CD1c-positive myeloid dendritic cell (primary cell): ENCODE results near the gene KPNA4.
A peak's percentile ranks its signal among the peaks of the same experiment; 100 is the strongest.
"Not testable (repeated sequence)": the region's sequence is repeated elsewhere in the genome, so short reads cannot be mapped to it uniquely, and the experiment has no call there.

Source experiments
- DNase-seq: peaks from one replicate; pipeline ENCODE4 v3.0.0-alpha.2; 2016; ENCODE audit errors: extremely low spot score

Gene KPNA4

DNA sequence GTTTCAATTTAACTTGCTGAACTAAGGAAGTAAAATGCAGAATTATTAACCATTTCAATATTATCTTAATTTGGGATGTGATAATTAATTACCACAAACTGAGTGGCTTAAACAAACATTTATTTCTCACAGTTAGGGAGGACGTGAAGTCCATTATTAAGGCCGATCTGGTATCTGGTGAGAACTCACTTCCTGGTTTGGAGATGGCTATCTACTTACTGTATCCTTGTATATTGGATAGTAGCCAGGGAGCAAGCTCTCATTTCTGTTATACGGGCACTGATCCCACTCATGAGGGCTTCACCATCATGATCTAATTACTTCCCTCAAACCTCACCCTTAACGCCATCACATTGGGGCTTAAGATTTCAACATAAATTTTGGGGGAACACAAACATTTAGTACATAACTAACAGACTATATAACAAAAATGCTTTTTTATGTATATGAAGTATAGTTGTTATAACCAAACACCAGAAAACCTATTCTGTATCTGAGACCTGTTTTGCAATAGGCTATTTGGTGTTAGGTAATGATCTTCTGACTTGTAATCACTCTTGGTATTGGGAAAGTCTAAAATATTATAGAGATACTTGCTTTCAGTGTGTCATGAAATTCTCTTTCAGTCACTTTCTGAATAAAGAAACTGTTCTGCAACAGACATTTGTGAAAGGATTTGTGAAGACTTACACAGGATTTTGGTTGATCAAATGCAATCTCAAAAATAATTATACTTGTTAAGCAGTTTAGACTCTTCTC, 4.7 kb upstream of the KPNA4 start:
- DNase-seq, result peak; percentile 23

DNA sequence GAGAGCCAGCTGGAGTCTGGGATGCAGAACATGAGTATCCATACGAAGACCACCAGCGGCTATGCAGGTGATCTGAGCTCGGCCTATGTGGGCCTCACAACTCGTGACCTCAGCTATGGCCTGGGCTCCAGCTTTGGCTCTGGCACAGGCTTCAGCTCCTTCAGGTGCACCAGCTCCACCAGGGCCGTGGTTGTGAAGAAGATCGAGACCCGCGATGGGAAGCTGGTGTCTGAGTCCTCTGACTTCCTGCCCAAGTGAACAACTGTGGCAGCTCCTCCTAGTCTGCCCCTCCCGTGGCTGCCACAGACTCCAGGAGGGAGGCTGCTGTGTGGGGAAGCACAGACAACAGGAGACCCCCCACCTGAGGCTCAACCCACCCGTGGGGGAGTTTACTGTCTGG, 3.6 kb upstream of the KPNA4 start:
- no peak for DNase-seq

DNA sequence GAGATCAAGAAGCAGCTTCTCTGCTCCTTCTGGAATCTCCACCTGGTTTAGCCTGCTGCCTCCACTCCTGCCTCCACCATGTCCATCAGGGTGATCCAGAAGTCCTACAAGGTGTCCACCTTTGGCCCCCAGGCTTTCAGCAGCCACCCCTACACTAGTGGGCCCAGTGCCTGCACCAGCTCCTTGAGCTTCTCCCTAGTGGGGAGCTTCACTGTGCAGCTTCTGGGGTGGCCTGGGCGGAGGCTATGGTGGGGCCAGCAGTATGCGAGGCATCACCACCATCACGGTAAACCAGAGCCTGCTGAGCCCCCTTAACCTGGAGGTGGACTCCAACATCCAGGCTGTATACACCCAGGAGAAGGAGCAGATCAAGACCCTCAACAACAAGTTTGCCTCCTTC, 2.4 kb upstream of the KPNA4 start:
- DNase-seq, result no peak

DNA sequence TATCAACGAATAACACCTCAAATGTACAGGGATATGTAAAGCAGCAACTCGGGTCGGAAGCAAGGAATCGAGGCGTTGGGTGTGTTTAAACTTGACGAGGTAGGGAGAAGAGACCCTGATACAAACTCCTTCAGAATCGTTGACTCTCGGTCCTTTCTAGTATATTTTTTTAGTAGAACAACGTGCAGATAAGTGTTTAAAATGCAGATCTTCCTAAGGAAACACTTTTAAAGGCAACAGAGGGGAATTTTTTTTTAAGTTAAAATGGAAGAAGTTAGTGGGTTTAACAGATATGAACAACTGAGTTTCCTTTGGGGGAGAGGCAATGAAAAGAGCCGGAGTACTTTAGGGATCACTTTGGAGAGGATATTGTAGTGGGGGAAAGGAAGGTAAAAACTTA, 1.1 kb upstream of the KPNA4 start:
- no peak for DNase-seq

DNA sequence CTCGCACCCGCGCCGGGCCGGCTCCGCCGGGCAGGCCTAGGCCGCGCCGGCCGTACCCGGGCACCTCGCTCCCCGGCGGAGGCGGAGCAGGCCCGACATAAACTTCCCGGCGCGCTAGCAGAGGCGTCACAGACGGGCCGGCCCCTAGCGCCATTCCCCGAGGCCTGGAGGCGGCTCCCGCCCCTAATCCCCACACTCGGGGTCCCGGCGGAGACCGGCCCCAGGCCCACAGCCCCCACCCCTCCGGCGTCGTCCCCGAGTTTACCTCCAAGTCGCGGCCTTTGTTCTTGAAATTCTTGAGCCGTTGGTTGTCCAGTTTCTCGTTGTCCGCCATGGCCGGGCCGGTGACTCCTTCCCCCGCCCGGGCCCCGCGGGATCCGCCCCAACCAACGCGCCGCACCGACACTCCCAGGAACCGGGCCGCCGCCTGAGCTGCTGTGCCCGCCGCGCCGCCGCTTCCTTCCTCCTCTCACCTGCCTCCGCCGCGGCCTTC, 376 bp downstream of the KPNA4 start:
- DNase-seq, result peak; percentile 79

DNA sequence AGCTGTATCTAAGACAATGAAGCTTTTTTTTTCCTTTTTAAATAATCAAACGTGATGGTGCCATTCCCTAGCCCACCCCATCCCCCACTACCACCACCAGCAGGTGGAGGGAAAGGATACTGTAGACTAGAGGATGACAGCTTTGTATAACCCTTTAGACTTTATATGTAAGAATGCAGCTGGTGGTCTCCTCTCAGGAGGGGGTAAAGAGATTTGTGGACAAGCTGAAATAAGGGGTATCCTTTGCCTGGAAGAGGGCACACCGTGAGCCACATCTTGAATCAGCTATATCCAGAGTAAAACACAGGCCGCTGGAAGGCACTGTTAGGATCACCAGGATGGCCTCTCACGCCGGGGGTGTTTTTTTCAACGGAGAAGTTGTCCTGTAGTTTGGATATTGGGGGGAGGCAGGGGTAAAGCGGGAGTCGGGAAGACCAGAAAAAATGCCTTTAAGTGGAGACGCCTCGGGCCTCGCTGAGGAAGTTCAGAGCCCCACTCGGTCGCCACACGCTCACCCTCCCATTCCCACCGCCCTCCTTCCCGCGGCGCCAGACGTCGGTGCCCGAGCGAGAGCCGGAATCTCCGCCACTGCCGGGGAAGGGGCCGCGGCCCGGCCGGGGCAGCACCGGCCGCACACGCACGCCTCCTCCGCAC, 986 bp downstream of the KPNA4 start:
- DNase-seq, result no peak

DNA sequence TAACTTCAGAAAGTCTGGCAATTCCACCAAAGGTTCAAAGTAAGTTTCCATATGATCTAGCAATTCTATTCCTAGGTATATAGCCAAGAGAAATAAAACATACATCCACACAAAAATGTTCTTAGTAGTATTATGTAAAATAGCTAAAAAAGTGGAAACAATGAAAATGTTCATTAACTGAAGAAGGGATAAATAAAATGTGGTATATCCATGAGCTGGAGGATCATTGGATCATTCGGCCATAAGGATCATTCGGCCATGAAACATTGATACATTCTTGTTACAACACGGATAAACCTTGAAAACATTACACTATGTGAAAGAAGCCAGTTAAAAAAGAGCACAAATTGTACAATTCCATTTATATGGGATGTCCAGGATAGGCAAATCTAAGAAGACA, 2.4 kb downstream of the KPNA4 start:
- no peak for DNase-seq

DNA sequence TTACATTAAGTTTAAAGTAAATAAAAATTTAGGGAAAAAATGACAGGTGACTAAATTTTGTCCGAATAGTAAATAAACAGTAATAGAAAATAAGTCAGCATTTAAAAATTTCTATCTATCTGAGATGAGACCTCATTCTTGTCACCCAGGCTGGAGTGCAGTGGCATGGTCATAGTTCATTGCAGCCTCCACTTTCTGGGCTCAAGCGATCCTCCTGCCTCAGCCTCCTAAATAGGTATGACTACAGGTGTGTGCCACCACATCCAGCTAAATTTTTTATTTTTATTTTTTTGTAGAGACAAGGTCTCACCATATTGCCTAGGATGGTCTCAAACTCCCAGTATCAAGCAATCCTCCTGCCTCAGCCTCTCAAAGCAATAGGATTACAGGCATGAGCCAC, 7.8 kb downstream of the KPNA4 start:
- DNase-seq, result no peak

DNA sequence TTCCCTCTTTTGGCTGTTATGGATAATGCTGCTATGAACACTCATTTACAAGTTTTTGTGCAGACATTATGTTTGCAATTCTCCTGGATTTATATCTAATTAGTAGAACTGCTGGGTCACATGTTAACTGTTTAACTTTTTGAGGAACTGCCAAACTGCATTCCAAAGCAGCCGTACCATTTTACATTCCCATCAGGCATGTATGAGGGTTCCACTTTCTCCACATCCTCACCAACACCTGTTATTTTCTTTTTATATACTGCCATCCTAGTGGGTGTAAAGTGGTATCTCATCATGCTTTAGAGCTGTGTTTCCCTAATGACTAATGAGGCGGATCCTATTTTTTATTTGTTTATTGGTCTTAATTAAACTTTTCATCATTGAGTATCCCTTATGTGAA, 9.2 kb downstream of the KPNA4 start:
- DNase-seq, result no peak

DNA sequence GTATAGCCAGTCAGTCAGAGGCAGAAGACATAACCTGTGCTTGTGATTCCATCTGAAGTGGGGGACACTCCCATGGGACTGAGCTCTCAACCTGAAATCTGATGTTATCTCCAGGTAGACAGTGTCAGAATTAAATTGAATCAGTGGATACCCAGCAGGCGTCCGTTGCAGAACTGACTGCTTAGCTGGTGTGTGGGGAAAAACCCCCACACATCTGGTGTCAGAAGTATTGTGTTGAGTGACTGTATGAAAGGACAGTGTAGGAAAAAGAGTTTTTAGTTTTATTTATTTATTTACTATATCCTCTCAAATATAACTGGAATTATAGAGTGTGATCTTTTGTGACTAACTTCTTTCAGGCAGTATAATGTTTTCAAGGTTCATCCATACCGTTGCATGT, 10.4 kb downstream of the KPNA4 start:
- DNase-seq, result no peak

DNA sequence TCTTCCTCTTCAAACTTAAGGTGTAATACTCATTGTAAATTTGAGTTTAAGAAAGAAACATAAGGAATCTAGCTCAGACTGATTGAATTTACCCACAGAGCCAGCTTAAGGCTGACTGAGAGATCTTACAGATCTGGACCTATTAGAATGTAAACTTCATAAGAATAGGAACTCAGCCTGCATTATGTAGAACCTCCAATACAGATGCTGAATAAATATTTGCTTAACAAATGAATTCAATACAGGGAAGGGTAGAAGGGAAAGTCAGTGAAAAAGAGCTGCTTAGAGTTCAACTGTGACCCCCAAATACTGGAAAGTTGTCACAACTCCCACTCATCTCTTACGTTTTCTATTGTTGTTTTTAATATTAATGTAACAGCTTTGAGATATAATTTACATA, 11.5 kb downstream of the KPNA4 start:
- DNase-seq, result no peak

DNA sequence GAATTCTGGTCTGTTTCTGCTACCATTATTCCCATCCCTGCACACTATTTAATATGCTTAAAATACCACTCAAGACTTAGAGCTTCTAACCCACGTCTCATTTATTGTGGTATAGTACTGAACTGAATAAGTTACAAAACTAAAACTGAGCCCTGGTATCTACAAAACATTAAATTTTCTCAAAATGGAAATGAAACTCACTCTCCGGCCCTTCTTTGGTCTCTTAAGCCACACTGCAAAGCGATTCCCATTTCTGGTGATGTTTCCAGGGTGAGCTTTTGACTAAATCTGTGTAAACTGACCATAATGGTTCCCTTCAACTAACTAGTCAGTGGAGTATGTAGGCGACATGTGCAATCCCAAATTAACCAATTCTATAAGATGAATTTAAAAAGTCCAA, 18.6 kb downstream of the KPNA4 start:
- no peak for DNase-seq

DNA sequence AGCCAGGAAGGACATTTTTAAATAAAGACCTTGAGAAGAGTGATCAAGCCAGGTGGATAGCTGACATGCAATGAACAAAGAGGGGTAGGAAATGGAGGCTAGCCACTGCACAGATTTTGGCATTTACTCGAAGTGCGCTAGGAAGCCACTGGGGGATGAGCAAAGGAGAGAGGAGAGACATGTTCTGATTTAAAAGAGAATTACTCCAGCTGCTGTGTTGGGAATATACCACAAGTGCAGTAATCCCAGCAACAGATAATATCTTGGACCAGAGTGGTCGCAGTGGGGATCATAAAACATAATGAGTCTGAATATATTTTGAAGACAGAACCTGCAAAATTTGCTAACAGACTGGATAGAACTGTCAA, 19.9 kb downstream of the KPNA4 start:
- no peak for DNase-seq

DNA sequence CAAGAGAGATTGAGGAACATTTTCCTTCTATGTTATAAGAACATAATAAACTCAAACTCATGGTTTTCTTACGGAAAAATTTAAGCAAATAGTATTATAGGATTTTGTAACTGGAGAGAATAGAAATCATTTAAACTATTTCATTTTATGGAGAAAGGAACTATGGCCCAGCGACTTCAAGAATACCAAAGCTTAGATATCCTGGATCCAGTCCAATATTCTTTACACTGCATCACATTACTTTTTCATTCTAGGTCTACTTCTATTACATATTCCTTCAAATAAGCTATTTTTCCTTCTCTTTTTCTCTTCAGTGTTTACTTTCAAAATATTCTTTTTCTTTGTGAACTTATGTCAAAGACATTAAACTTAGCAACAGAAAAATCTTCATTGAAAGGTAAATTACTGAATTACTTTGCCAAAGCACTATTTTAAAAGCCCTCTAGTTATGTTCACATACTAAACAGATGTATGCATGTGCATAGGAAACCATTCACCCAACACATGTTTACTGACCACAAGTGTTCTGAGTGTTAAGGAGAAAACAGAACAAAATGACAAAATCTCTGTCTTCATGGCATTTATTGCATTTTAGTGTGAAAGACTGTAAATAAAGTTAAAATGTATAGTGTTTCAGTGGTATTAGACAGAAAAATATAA, 20.4 kb downstream of the KPNA4 start:
- no peak for DNase-seq

DNA sequence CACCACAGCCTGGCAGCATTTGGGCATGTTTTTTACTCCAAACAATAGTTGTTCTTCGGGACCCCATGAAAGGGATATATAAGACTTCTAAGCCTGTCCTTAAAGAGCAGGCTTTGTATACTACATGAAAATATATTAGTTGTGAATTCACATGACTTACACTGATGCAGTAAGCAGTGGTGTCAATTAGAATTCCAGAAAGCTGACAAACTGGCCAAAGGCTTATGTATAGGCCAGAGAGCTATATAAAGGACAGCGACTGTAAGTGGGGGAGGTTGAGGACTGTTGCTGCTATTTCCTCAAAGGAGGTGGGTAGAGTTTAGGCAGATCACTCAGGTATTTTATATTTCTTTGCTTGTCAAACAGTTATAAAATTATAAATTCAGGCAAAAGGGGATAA, 24.8 kb downstream of the KPNA4 start:
- no peak for DNase-seq

DNA sequence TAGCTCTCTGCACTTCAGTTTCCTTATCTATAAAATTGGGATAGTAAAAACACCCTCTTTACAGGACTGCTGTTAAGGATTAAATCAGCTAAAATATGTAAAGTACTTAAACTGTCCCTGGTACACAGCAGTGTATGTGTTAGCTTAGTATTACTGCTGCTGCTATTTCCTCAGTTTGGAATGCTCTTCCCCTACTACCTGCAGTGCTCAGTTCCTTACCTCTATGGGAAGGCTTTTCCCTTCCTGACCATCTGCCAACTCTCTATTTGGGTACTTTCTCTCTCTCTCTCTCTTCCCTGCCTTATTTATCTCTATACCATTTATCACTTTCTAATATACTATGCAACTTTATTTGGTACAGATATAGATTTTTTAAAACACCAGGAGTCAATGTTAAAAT, 26.5 kb downstream of the KPNA4 start:
- DNase-seq, result no peak

DNA sequence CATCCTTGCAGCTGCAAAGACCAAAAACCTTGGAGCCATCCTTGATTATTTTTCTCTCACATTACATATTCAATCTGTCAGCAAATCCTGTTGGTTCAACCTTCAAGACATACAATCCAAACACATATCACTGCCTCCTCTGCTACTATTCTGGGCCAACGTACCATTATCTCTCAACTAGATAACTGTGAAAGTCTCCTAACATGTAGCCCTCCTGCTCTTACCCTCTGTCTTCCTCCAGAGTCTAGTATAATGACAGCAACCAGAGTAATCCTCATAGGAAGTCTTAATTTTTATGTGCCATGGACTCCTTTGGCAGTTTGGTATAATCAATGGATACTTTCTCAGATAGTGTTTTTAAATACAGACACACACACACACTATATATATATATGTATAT, 27.6 kb downstream of the KPNA4 start:
- DNase-seq, result no peak

DNA sequence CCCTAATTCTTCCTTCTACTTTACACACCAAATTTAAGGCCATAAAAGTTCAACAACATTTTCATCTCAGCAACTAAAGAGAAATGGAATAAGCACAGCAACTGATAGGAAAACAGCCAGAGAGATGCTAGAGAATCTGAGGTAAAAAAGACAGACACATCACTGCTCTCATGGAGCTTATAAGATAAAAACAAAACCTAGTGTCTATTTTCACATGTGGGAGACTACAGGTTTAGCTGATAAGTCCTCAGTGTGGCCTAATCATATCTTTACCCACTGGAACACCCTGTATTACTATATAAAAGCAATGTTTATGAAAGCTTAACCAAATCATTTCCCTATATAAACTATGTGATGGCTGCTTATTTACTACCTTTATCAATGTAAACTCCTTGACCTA, 33.0 kb downstream of the KPNA4 start:
- DNase-seq, result no peak

DNA sequence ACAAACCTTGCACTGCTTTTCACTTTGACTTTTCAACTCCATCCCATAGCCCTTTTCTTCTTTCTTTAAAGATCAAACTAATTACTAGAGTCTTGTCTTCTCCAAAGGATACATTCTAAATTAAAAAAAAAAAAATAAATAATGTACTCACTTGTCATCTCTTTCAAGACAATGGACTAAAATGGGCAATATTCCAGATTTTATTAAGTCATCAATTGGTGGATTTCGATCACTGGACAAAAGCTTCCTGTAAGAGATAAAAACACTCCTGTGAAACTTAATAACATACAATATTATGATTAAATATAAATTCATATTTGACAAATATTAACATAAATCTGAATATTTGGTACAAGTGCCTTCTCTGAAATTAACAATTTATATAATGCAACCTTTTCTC, 34.1 kb downstream of the KPNA4 start:
- no peak for DNase-seq

DNA sequence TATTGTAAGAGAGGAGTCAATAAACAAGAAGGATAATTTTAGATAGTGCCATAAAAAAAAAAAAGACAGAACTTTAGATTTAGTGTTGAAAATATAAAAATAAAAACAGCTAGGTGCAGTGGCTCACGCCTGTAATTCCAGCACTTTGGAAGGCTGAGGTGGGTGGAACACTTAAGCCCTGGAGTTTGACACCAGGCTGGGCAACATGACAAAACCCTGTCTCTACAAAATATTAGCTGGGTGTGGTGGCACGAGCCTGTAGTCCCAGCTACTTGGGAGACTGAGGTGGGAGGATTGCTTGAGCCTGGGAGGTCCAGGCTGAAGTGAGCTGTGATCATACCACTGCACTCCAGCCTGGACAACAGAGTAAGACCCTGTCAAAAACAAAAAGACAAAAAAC, 49.0 kb downstream of the KPNA4 start:
- not testable (repeated sequence) for DNase-seq

DNA sequence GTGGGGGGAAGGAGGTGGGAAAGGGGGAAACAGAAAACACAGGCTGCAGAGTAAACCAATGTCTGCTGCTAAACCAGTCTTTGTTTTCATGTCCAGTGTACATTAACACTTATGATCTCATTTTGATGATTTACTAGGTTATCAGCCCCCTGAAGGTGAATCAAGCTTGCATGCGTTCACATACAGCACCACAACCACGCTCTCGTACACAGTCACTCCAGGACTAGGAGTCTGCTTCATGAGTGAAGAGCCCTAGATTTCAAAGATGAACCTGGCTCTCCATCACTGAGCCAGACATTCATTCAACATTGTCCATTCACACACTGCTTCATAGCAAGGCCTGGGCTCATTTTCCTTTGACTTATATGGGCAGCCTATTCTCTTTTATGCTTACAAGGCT, 64.0 kb downstream of the KPNA4 start:
- DNase-seq, result no peak

DNA sequence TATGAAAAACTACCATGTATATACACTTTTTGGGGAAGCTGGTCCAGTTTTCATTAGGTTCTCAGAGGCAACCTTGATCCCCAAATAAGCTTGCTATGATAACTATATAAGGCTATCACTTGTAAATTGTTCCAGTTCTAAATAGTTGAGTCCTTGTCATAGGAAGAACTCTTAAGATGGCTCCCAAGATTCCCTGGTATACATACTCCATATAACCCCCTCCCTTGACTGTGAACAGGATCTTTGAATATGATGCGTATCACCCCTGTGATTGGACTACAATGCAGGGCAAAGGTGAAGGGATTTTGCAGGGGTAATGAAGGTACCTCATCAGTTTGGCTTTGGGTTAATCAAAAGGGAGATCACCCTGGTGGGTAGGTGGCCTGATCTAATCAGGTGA, 67.2 kb downstream of the KPNA4 start:
- no peak for DNase-seq

DNA sequence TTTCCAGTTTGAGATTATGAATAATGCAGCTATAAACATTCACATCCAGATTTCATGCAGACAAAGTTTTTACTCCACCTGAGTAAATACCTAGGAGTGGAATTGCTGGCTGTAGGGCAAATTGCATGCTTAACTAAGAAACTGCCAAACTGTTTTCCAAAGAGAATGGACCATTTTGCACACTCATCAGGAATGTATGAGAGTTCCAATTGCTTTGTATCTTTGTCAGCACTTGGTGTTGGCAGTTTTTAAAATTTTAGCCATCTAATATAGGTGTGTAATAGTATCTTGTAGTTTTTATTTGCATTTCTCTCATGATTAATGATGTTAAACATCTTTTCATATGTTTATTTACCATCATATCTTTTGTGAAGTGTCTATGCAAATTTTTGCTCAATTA, 75.2 kb downstream of the KPNA4 start:
- DNase-seq, result no peak
